Fibroblast of pulmonary artery (primary cell): ENCODE data around the gene WFDC12.

ENCODE experiments used
- DNase-seq: peaks from one replicate; pipeline ENCODE4 v3.0.0-alpha.2; 2010; ENCODE audit warnings: low read depth
- H3K4me3 ChIP-seq: replicated peaks from 2 replicates; pipeline ENCODE4 v1.5.1; 2011; ENCODE audit warnings: low read depth, mild to moderate bottlenecking, control low read depth, low read length, moderate library complexity
- CTCF ChIP-seq: IDR thresholded peaks from 2 replicates; pipeline ENCODE4 v1.5.1; 2011; ENCODE audit warnings: mild to moderate bottlenecking, control low read depth, low read length, inconsistent platforms; ENCODE audit errors: missing control alignments

The WFDC12 gene

GRCh38 chr20:45138561-45139300, 14.5 kb upstream of the WFDC12 start:
- no peak overlapping the region for H3K4me3 ChIP-seq
- TF ChIP-seq CTCF = peak; percentile 64
- DNase-seq = peak; percentile 8

- no peak for TF ChIP-seq CTCF
- no peak for DNase-seq
- H3K4me3 ChIP-seq = no peak overlapping the region
Observed at GRCh38 chr20:45136911-45137310, 12.6 kb upstream of the WFDC12 start.

- no peak for DNase-seq
- H3K4me3 ChIP-seq = no peak overlapping the region
- no peak for TF ChIP-seq CTCF
Observed at GRCh38 chr20:45128099-45128498, 3.8 kb upstream of the WFDC12 start.

- H3K4me3 ChIP-seq = no peak overlapping the region
- no peak for DNase-seq
- TF ChIP-seq CTCF = no peak
Observed at GRCh38 chr20:45121388-45121787, 2.9 kb downstream of the WFDC12 start.

GRCh38 chr20:45119556-45120266, 4.6 kb downstream of the WFDC12 start:
- DNase-seq = no peak
- no peak overlapping the region for H3K4me3 ChIP-seq
- no peak for TF ChIP-seq CTCF

- peak; percentile 16 for TF ChIP-seq CTCF
- no peak for DNase-seq
- no peak overlapping the region for H3K4me3 ChIP-seq
Observed at GRCh38 chr20:45118028-45118427, 6.2 kb downstream of the WFDC12 start.
